HG03342 (cell line): ENCODE results near the gene KRTAP20-3.

ENCODE experiments used
- ATAC-seq: cut with Tn5 transposase; IDR thresholded peaks from one replicate; pipeline ENCODE4 v1.9.1; 2021; ENCODE audit warnings: mild to moderate bottlenecking, moderate library complexity; ENCODE audit not compliant: unreplicated experiment

KRTAP20-3 gene

GRCh38 chr21:30676737-30677136 is 34.1 kb downstream of the KRTAP20-3 start:
- no peak for ATAC-seq

GRCh38 chr21:30680586-30680985 is 37.9 kb downstream of the KRTAP20-3 start:
- ATAC-seq: no peak

GRCh38 chr21:30684506-30684905 is 41.8 kb downstream of the KRTAP20-3 start:
- ATAC-seq: no peak

- no peak for ATAC-seq
Observed at GRCh38 chr21:30689822-30690221, 47.2 kb downstream of the KRTAP20-3 start.
